Measurements from ENCODE around the gene CCDC180.
"Not testable (repeated sequence)": the region's sequence is repeated elsewhere in the genome, so short reads cannot be mapped to it uniquely, and the experiment has no call there.

Gene CCDC180

GRCh38 chr9:97307500-97308163 lies at the start of gene CCDC180:
CCDC180 (plus strand) TSS chr9:97307659; CDS start chr9:97308064, 405 bp downstream.
- DNase-seq: no peak

- DNase-seq: not testable (repeated sequence)
Measured at GRCh38 chr9:97259834-97260514, 47.5 kb upstream of the CCDC180 start.

DNA sequence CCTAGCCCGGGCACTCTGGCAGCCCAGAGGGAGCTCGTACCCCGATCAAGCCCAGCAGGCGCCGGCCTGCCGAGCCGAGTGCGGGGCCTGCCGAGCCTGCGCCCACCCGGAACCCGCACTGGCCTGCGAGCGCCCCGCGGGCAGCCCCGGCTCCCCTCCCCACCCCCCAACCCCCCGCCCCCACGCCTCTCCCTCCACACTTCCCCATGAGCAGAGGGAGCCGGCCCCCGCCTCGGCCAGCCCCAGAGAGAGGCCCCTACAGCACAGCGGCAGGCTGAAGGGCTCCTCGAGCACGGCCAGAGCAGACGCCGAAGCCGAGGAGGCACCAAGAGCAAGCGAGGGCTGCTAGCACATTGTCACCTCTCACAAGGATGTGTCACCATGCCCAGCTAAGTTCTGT lies 36.2 kb upstream of the CCDC180 start:
- DNase-seq: no peak

DNA sequence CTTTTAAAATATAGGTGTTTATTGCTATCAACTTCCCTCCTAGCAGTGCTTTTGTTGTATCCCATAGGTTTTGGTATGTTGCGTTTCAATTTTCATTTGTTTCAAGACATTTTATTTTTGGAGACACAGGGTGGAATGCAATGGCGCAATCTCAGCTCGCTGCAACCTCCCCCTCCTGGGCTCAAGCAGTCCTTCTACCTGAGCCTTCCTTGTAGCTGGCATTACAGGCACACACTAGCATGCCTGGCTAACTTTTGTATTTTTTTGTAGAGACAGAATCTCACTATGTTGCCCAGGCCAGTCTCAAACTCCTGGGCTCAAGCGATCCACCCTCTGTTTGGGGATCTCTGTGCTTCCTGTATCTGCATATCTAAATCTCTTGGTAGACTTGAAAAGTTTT lies 35.4 kb upstream of the CCDC180 start:
- no peak for DNase-seq

DNA sequence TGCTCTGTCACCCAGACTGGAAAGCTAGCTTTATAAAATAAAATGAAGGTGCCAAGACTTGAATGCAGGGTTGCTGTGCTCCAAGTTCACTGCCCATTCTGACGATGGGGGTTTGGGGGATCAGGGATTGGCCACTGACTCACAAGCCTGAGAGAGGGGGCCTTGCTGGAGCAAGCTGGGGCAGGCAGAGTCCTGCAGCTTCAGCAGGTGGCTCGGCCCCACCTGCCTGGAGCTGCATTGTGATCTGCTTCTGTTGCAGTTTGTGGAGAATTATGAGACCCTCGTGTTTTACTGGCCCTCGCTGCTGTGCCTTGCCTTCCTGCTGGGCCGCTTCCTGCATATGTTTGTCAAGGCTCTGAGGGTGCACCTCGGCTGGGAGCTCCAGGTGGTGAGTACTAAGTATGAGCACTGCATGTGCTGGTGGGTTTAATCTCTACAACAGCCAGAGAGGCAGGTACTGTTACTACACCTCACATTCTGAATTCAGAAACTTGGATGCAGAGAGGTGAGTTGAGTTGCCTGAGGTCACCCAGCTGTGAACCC lies 31.1 kb upstream of the CCDC180 start:
- no peak for DNase-seq

- no peak for DNase-seq
Measured at GRCh38 chr9:97277953-97278352, 29.5 kb upstream of the CCDC180 start.

DNA sequence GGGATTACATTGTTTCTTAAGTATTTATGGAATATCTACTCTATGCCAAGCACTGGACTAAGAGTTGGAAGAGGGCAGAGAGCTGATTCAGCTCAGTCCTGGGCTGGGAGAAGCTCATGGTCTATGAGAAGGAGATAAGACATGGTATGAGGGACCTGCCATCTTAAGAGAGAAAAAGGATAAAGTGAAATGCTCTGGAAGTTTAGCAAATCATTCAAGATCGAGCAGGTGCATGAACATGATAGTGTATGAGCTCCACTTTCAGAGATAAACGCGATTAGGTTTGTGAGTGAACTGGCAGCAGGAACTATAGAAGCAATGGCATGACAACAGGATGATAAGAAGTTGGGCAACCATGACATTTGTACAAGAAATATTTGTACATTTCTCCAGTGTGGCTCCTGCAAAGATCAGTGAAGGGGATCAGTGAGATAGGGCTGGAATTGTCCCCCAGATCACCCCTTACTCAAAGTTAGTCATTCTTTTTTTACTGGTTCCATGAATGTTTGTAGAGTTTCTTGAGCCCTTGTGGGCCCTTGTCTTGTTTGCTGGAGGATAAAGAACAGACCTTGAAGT lies 26.6 kb upstream of the CCDC180 start:
- no peak for DNase-seq

DNA sequence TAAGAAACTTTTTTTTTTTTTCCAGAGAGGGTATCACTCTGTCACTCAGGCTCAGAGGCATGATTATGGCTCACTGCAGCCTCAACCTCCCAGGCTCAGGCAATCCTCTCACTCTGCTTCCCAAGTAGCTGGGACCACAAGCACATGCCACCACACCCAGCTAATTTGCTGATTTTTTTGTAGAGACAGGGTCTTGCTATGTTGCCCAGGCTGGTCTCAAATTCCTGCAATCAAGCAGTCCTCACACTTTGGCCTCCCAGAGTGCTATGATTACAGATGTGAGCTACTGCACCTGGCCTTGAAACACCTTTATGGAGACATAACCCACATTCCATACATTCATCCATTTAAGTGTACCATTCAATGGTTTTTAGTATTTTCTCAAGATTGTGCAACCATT lies 23.7 kb upstream of the CCDC180 start:
- no peak for DNase-seq

DNA sequence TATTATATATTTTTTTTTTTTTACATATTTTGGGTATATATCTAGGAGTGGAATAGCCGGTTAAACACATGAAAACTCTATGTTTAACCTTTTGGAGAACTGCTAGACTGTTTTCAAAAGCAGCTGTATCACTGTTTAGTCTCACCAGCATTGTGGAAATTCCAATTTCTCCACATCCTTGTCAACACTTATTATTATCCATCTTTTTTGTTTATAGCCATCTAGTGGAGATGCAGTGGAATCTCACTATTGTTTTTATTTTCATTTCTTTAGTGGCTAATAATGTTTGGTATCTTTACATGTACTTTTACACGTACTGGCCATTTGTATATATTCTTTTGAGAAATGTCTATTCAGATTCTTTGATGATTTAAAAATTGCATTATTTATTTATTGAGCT lies 22.7 kb upstream of the CCDC180 start:
- DNase-seq: no peak

DNA sequence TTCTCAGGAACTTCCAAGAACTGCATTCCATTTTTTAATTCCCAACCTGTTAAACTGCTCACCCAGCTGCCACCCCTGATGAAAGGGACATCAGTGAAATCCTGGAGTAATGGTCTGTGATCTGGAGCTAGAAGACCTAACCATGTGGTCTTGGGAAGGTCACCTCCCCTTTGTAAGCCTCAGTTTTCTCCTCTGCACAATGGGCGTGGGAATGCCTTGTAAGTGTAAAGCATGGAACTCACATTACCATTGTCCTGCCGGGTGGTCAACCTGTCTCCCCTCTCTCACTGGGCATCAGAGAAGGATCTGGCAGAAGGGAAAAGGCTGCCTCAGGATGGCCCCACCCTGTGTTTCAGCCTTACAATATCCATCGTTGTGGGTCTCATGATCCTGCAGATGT lies 15.3 kb upstream of the CCDC180 start:
- DNase-seq: no peak

- peak; percentile 62 for DNase-seq
Measured at GRCh38 chr9:97293207-97293721, 14.2 kb upstream of the CCDC180 start.

GRCh38 chr9:97293818-97294217 lies 13.6 kb upstream of the CCDC180 start:
- DNase-seq: no peak

DNA sequence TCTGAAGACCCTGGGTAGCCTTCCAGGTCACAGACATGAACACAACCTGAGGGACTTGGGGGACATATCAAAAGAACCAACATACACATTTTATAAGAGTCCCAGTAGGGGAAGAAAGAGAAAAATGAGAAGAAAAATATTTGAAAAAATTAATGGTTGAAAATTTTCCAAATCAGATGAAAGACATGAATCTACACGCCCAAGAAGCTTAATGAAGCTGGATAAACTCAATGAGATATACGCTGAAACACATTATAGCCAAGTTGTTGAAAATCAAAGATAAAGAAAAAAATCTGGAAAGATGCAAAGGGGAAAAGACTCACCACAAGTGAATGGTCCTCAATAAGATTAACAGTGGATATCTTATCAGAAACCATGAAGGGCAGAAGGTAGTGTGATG lies 9.6 kb upstream of the CCDC180 start:
- DNase-seq: no peak

DNA sequence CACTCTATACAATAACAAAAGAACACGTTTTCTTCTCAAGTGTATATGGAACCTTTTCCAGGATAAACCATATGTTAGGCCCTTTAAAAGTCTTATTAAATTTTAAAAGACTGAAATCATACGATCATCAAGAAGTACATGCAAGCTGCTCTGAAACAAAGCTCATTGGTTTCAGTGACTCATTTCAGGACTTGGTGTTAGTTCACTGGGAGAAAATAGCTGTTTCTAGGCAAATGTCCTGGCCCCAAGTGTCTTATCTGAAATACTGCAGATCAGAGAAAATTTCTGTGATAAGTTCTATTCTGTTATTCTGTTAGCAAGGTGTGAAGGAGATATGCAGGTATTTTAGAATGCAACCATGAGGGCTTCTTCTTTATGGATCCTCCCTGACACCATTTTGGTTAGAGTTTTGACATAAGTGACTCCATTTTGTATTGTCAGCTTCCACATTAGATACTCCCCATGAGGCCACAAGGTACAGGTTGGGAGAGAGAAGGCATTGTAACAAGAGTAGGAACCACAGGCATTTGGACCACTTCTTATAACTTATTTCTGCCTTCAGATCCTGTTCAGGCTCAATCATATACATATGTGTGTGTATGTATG lies 7.5 kb upstream of the CCDC180 start:
- no peak for DNase-seq

- no peak for DNase-seq
Measured at GRCh38 chr9:97300586-97300985, 6.9 kb upstream of the CCDC180 start.

DNA sequence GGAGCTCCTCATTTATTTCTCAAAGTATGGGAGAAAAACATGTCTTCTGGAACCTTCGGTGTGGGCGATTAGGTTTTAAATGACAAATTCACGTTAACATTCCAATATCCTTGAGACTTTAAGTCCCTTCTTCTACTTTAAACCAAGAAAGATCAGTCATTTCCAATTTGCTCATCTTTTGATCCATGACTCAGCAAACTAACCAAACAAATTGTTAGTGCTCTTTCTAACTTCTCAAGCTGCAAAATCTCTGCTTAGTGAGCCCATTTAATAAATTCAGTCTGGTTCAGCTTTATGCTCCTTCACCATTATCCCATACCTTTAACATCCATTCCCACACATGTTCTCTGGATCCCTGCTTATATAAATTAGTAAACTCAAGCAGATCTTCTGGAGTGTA lies 5.5 kb upstream of the CCDC180 start:
- DNase-seq: no peak

DNA sequence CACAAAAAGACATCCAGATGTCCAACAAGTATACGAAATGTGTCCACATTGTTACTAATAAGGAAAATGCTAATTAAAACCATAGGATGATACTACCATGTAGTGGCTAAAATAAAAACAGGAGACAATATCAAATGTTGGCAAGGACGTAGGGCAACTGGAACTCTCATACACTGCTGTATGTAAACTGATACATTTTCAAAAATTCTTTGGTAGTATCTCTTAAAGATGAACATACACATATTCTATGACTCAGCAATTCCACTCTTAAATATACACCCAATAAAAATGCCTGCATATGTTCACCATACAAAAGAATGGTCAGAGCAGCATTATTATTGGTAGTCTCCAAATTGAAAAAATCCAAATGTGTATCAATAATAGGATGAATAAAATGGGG lies 2.9 kb upstream of the CCDC180 start:
- DNase-seq: no peak

DNA sequence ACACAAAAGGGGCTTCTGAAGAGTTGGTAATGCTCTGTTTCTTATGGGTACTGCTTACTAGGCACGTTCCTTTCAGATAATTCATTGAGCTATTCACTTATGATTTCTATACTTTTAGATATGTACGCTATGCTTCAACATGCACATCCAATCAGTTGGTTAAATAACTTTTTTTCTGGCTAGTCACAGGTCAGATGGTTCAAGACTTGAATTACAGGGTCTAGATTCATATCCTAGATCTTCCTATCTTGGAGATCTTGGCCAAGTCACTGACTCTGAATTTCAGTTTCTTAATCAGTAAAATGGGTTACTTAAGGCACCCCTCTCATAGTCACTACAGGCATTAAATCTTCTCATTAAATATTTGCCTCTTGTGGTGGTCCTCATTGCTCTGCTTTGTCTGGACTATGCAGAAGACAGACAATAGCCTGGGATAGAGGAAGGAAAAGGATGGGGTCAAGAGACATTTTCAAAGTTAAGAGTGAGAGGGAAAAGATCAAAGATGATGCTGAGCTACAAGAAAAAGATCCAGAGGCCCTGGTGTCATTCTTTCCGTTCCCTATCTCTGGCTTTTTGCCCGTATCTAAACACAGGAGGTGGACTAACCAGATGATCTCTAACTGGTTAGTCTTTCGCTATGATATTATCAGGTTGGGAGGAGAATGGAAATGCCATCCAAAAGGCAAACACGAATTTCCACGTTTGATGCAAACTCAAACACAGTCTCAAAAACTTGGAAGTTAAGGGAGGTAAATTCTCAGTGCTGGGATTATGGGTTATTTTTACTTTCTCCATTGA lies 1.8 kb upstream of the CCDC180 start:
- DNase-seq: no peak

GRCh38 chr9:97307091-97307490 lies 368 bp upstream of the CCDC180 start:
- DNase-seq: no peak

- DNase-seq: no peak
Measured at GRCh38 chr9:97309260-97309659, 1.8 kb downstream of the CCDC180 start.

GRCh38 chr9:97310023-97310422 lies 2.6 kb downstream of the CCDC180 start:
- DNase-seq: no peak

GRCh38 chr9:97310896-97311295 lies 3.4 kb downstream of the CCDC180 start:
- DNase-seq: no peak

Measured in NCI-H748 treated with DMSO at 0.1 percent for 48 hours (cell line).